GM23338 (cell line): ENCODE measurements around the gene HRH2. TPM values are rescaled to one million over a fixed set of nuclear protein-coding genes. Genes with fewer than 3 reads are reported as not detected.

ENCODE experiments used
- ATAC-seq: fragments of 200-7000 bp; cut with Tn5 transposase; 3 replicates; pipeline ENCODE4 v1.9.1; 2020
- DNase-seq: peaks from one replicate; pipeline ENCODE4 v3.0.0-alpha.2; 2015; ENCODE audit warnings: low spot score
- H2AFZ ChIP-seq: fragments of 200-600 bp; sonication (generic); 2 replicates; pipeline ENCODE4 v1.8.0; 2016; ENCODE audit warnings: antibody characterized with exemption, mild to moderate bottlenecking, moderate library complexity
- H3F3A ChIP-seq: fragments of 200-600 bp; sonication (generic); replicated peaks from 2 replicates; pipeline ENCODE4 v1.8.0; 2017; ENCODE audit warnings: antibody characterized with exemption, mixed run types, low read depth
- H3K27ac ChIP-seq: fragments of 200-600 bp; sonication (generic); 2 replicates; pipeline ENCODE4 v1.6.1; 2016; ENCODE audit warnings: low read depth
- H3K27me3 ChIP-seq: fragments of 200-600 bp; sonication (generic); 2 replicates; pipeline ENCODE4 v1.8.0; 2016; ENCODE audit warnings: mild to moderate bottlenecking, mixed run types, moderate library complexity; ENCODE audit not compliant: insufficient read depth
- H3K36me3 ChIP-seq: fragments of 200-600 bp; sonication (generic); 2 replicates; pipeline ENCODE4 v1.8.0; 2016; ENCODE audit warnings: mild to moderate bottlenecking; ENCODE audit not compliant: insufficient read depth
- H3K4me1 ChIP-seq: fragments of 200-600 bp; sonication (generic); 2 replicates; pipeline ENCODE4 v1.8.0; 2016; ENCODE audit warnings: mild to moderate bottlenecking, moderate library complexity; ENCODE audit not compliant: insufficient read depth
- H3K4me2 ChIP-seq: fragments of 200-600 bp; sonication (generic); 2 replicates; pipeline ENCODE4 v1.7.1; 2017; ENCODE audit warnings: mixed run types
- H3K4me3 ChIP-seq: fragments of 200-600 bp; sonication (generic); 2 replicates; pipeline ENCODE4 v1.6.1; 2016; ENCODE audit warnings: mixed run types
- H3K79me2 ChIP-seq: fragments of 200-600 bp; sonication (generic); replicated peaks from 2 replicates; pipeline ENCODE4 v1.8.0; 2017; ENCODE audit warnings: mild to moderate bottlenecking; ENCODE audit not compliant: insufficient read depth
- H3K9me2 ChIP-seq: fragments of 200-600 bp; sonication (generic); 2 replicates; pipeline ENCODE4 v1.8.0; 2017; ENCODE audit not compliant: insufficient read depth
- H4K20me1 ChIP-seq: fragments of 200-600 bp; sonication (generic); replicated peaks from 2 replicates; pipeline ENCODE4 v1.8.0; 2017; ENCODE audit warnings: mild to moderate bottlenecking; ENCODE audit not compliant: insufficient read depth
- H3K27ac Mint-ChIP-seq: 2 replicates; pipeline ENCODE4 v1.8.0; 2020; ENCODE audit warnings: inconsistent platforms, mild to moderate bottlenecking, moderate library complexity, mixed read lengths
- H3K27me3 Mint-ChIP-seq: 3 replicates; pipeline ENCODE4 v1.8.0; 2022; ENCODE audit warnings: low read depth, mild to moderate bottlenecking, moderate library complexity, mixed read lengths, inconsistent platforms; ENCODE audit not compliant: insufficient read depth, poor library complexity
- H3K36me3 Mint-ChIP-seq: 3 replicates; pipeline ENCODE4 v1.8.0; 2021; ENCODE audit warnings: low read depth, mild to moderate bottlenecking, inconsistent platforms, moderate library complexity, mixed read lengths
- H3K4me1 Mint-ChIP-seq: 3 replicates; pipeline ENCODE4 v1.8.0; 2020; ENCODE audit warnings: mild to moderate bottlenecking, inconsistent platforms, mixed read lengths
- H3K4me3 Mint-ChIP-seq: 3 replicates; pipeline ENCODE4 v1.8.0; 2021; ENCODE audit warnings: moderate library complexity, mild to moderate bottlenecking, inconsistent platforms, mixed read lengths
- H3K9me3 Mint-ChIP-seq: 3 replicates; pipeline ENCODE4 v1.8.0; 2020; ENCODE audit warnings: moderate library complexity, mild to moderate bottlenecking, inconsistent platforms, mixed read lengths
- CREB1 ChIP-seq: fragments of 250-450 bp; sonication (Bioruptor Pico); IDR thresholded peaks from 2 replicates; pipeline ENCODE4 v1.5.0; 2020; ENCODE audit warnings: low read depth, mild to moderate bottlenecking, moderate library complexity
- CTCF ChIP-seq, 2 experiments: fragments of 200-600 bp in 1 of 2; sonication (generic) in 1 of 2; conservative IDR thresholded peaks; 2 replicates each; pipeline versions ENCODE4 v1.5.1 to v1.6.1; 2016 to 2017; ENCODE audit warnings: antibody characterized with exemption in 2 of 2, low read depth in 2 of 2, mild to moderate bottlenecking in 2 of 2, moderate library complexity in 1 of 2
- ETS1 ChIP-seq: IDR thresholded peaks from 2 replicates; pipeline ENCODE4 v1.6.1; 2016; ENCODE audit warnings: antibody characterized with exemption
- EZH2 ChIP-seq: fragments of 200-600 bp; sonication (generic); IDR thresholded peaks from one replicate; pipeline ENCODE4 v1.8.0; 2017; ENCODE audit warnings: antibody characterized with exemption, mild to moderate bottlenecking, low read depth; ENCODE audit not compliant: unreplicated experiment
- JUNB ChIP-seq: IDR thresholded peaks from one replicate; pipeline ENCODE4 v1.6.1; 2016; ENCODE audit warnings: antibody characterized with exemption; ENCODE audit not compliant: unreplicated experiment
- STAT1 ChIP-seq: IDR thresholded peaks from one replicate; pipeline ENCODE4 v1.6.1; 2016; ENCODE audit warnings: antibody characterized with exemption; ENCODE audit not compliant: unreplicated experiment
- ZNF331 ChIP-seq: fragments of 250-450 bp; sonication (Bioruptor Pico); IDR thresholded peaks from 2 replicates; pipeline ENCODE4 v1.5.0; 2020; ENCODE audit warnings: low read depth, mild to moderate bottlenecking, moderate library complexity
- ZNF462 ChIP-seq: fragments of 250-450 bp; sonication (Bioruptor Pico); IDR thresholded peaks from 2 replicates; pipeline ENCODE4 v1.5.0; 2020; ENCODE audit warnings: mild to moderate bottlenecking, moderate library complexity
- polyA plus RNA-seq: library from polyadenylated mRNA; unstranded; fragments of >200 nt; fragmentation: Nextera tagmentation; extraction: Ambion mirVana; gene quantifications from 2 replicates; pipeline ENCODE4 v1.2.1, GENCODE V29; 2016
- total RNA-seq: library from RNA; depleted of rRNA; stranded (reverse); fragments of >200 nt; shearing (Covaris generic); gene quantifications from 2 replicates; pipeline ENCODE4 v1.2.3, GENCODE V29; 2014

HRH2 gene
- total and polyA plus RNA-seq, 2 experiments from 2014 or later = 6.8 to 7.0 TPM

GRCh38 chr5:175688352-175689146 is 30.7 kb downstream of the HRH2 start (continued):
- TF ChIP-seq ZNF462 (no peak), CREB1 (CRISPR knock-in tag) (no peak)

GRCh38 chr5:175689147-175689991 is 31.5 kb downstream of the HRH2 start:
- H3K36me3 Mint-ChIP-seq = peaks cover 4% of the 10 kb centered on the region; the same call in 2 of the 3 replicates
- DNase-seq (no peak), ATAC-seq (no peak)
- Histone ChIP-seq H3K27ac (no peak overlapping the region), H3K36me3 (no peaks in the 10 kb centered on the region; the same call in 1 of the 2 replicates), H3K4me1 (0 out of 2 replicates have a peak, but pooled peaks cover 10% of the 10 kb centered on the region), H3K4me2 (no peak overlapping the region), H3K27me3 (no peaks in the 10 kb centered on the region), H3K4me3 (no peak overlapping the region), H2AFZ (no peak overlapping the region), H3F3A (0 out of 2 replicates have a peak, but pooled peaks cover 4% of the 10 kb centered on the region), H3K79me2 (no peaks in the 10 kb centered on the region), H3K9me2 (no peaks in the 10 kb centered on the region), H4K20me1 (no peaks in the 10 kb centered on the region)
- H3K27ac Mint-ChIP-seq = no peak overlapping the region
- peaks cover 14% of the 10 kb centered on the region for H3K4me1 Mint-ChIP-seq
- no peaks in the 10 kb centered on the region for H3K9me3 Mint-ChIP-seq
- no peak overlapping the region for H3K4me3 Mint-ChIP-seq
- H3K27me3 Mint-ChIP-seq = peaks cover 19% of the 10 kb centered on the region
- TF ChIP-seq STAT1 (no peak), JUNB (no peak), CREB1 (CRISPR knock-in tag) (no peak), EZH2 (no peak), ETS1 (no peak), CTCF (conservative IDR thresholded peaks at IDR 0.05; ENCODE audit: low read depth in 2 of 2) (no peak), ZNF331 (CRISPR knock-in tag) (no peak)
